Measurements from ENCODE around the gene FOXP2. TPM values are rescaled to one million over a fixed set of nuclear protein-coding genes. Genes with fewer than 3 reads are reported as not detected.
"Not testable (repeated sequence)": the region's sequence is repeated elsewhere in the genome, so short reads cannot be mapped to it uniquely, and the experiment has no call there.

FOXP2 gene
- total and polyA plus RNA-seq, 3 donors from 2014 or later: 2.5 to 5.9 (median 3.8) TPM

GRCh38 chr7:114487174-114487573, 72.6 kb downstream of the FOXP2 start:
- no peak for TF ChIP-seq CTCF (IDR thresholded peaks at IDR 0.05)
- TF ChIP-seq POLR2A (IDR thresholded peaks at IDR 0.05): no peak
- H3K27ac ChIP-seq: no peak overlapping the region
- H3K4me1 ChIP-seq: no peaks in the 10 kb centered on the region
- 92% methylated on average over 1 of the region's 1 CpG; no CpG with 5 or more reads in 1 of the 2 donors for WGBS, 2 donors
- no peaks in the 10 kb centered on the region for H3K9me3 ChIP-seq
- H3K36me3 ChIP-seq (ENCODE audit: low read depth, missing control alignments): no peaks in the 10 kb centered on the region
- no peaks in the 10 kb centered on the region for H3K27me3 ChIP-seq
- no peak for DNase-seq
- no peak overlapping the region for H3K4me3 ChIP-seq
- intact Hi-C loops (cut with DNase I; ENCODE audit: low total_unique reads): no loop called here

GRCh38 chr7:114488696-114489095, 74.1 kb downstream of the FOXP2 start:
- no peak overlapping the region for H3K4me3 ChIP-seq
- intact Hi-C loops (cut with DNase I; ENCODE audit: low total_unique reads): no loop called here
- WGBS, 2 donors: 56 to 75% methylated on average over 2 of the region's 2 CpGs
- H3K27ac ChIP-seq: no peak overlapping the region
- TF ChIP-seq POLR2A (IDR thresholded peaks at IDR 0.05) (no peak), CTCF (IDR thresholded peaks at IDR 0.05) (no peak)
- no peaks in the 10 kb centered on the region for H3K9me3 ChIP-seq
- H3K36me3 ChIP-seq (ENCODE audit: low read depth, missing control alignments): no peaks in the 10 kb centered on the region
- DNase-seq: no peak
- no peaks in the 10 kb centered on the region for H3K27me3 ChIP-seq
- H3K4me1 ChIP-seq: no peaks in the 10 kb centered on the region

GRCh38 chr7:114497491-114497890, 82.9 kb downstream of the FOXP2 start:
- H3K36me3 ChIP-seq (ENCODE audit: low read depth, missing control alignments); H3K4me3 ChIP-seq; H3K4me1 ChIP-seq; DNase-seq; intact Hi-C loops (cut with DNase I; ENCODE audit: low total_unique reads); H3K9me3 ChIP-seq; H3K27me3 ChIP-seq; H3K27ac ChIP-seq: not testable (repeated sequence)
- 100% methylated on average over 1 of the region's 1 CpG for WGBS, 2 donors

GRCh38 chr7:114502454-114503254, 88.0 kb downstream of the FOXP2 start:
- H3K27me3 ChIP-seq: no peaks in the 10 kb centered on the region
- 49 to 61% methylated on average over 5 of the region's 5 CpGs for WGBS, 2 donors
- TF ChIP-seq POLR2A (IDR thresholded peaks at IDR 0.05) (no peak), CTCF (IDR thresholded peaks at IDR 0.05) (no peak)
- no peak overlapping the region for H3K4me3 ChIP-seq
- no peaks in the 10 kb centered on the region for H3K9me3 ChIP-seq
- no peak overlapping the region for H3K27ac ChIP-seq
- intact Hi-C loops (cut with DNase I; ENCODE audit: low total_unique reads): no loop called here
- DNase-seq: no peak
- H3K36me3 ChIP-seq (ENCODE audit: low read depth, missing control alignments): no peaks in the 10 kb centered on the region
- no peaks in the 10 kb centered on the region for H3K4me1 ChIP-seq

GRCh38 chr7:114504586-114504985, 90.0 kb downstream of the FOXP2 start:
- Histone ChIP-seq H3K27ac (no peak overlapping the region), H3K9me3 (no peaks in the 10 kb centered on the region), H3K27me3 (no peaks in the 10 kb centered on the region), H3K36me3 (ENCODE audit: low read depth, missing control alignments) (no peaks in the 10 kb centered on the region), H3K4me1 (no peaks in the 10 kb centered on the region), H3K4me3 (no peak overlapping the region)
- no peak for DNase-seq
- TF ChIP-seq POLR2A (IDR thresholded peaks at IDR 0.05) (no peak), CTCF (IDR thresholded peaks at IDR 0.05) (no peak)
- WGBS, 2 donors: 89 to 91% methylated on average over 1 of the region's 1 CpG
- intact Hi-C loops (cut with DNase I; ENCODE audit: low total_unique reads): no loop called here
